Activated CD4-positive, alpha-beta T cell treated with anti-CD3 and anti-CD28 coated beads for 4 hours (primary cell): ENCODE measurements around the gene DNAJB8.

Source experiments
- DNase-seq, 2 donors: peaks; one replicate each; pipeline ENCODE4 v3.0.0-alpha.2; 2020

DNAJB8 gene

DNA sequence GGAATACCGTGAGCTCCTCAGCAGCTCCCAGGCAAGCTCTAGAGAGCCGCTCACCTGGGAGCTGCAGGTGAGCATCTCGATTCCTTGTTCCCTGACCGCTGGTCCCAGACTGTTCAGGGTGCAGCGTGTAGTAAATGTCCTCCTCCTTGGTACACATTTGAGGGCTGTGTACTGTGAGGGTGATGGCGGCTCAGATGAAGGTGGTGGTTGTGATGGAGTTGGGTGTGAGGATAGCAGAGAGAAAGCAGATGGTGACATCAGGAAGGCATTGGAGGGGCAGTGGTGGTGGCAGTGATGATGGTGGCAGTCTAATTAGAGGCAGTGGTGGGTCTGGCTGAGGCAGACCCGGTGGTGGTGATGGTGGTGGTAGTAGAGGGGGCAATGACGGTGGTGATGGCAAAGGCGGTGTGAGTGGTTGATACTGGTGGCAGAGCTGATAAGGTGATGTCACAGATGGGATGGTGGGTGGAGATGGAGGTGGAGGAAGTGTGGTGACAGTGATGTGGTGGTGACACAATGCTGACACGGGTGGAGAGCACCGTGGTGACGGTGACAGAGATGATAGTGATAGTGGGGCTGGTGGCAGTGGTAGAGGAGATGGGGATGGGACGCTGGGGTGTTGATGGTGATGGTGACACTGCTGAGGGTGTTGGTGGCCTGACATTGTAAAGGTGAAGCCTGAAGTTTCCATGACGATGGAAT, at the start of gene DNAJB8:
TSS of gene DNAJB8 (minus strand) at position 51 of the 702 bp plus-strand sequence. CDS start 3,645 bp downstream, outside the sequence.
- DNase-seq = peak; percentile 37 to 52

DNA sequence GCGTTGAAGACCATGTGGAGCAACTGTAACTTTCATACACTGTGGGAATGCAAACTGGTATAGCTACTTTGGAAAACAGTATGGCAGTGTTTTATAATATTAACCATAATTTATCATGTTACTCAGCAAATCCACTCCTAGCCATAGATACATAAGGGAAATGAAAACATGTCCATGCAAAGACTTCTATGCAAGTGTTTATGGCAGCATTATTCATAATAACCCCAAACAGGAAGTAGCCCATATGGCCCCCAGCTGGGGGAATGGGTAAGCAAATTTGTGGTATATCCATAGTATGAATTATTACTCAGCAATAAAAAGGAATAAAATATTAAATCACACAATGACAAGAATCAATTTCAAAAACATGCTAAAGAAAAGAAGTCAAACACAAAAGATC, 49.3 kb upstream of the DNAJB8 start:
- no peak for DNase-seq

DNA sequence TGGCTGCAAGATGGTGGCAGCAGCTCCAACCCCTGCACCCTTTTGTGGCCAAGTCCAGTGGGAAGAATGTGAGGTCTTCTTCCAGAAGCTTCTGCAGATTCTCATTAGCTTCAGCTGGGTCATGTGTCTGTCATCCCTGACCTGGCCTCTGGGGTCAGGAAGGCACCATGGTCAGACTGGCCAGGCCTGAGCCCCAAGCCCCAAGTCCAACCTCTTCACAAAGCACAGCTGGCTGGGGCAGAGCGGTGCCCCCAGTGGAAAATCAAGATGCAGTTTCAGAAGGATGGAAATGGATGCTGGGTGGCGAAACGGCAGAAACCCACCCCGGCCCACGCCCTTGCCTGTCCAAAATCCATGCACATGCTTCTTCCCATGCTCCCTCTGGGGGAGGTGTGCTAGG, 42.2 kb upstream of the DNAJB8 start:
- no peak for DNase-seq

DNA sequence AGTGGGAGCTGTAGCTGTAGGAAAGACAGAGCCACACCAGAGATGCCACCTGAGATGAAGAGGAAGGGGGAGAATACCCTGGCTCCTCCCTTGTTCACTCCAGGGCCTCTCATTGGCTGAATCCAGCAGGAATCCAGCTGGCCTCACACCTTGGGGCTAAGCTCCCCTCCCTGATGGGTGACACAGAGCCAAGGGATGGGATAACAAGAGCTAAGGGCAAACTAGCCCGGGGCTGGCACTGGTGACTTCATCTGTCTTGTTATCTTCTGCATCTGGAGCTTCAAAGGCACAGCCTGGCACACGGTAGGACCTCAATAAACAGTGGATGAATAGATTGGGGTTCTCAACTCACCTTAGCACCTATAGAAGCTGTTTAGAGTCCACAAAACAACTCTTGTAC, 40.1 kb upstream of the DNAJB8 start:
- DNase-seq = no peak

DNA sequence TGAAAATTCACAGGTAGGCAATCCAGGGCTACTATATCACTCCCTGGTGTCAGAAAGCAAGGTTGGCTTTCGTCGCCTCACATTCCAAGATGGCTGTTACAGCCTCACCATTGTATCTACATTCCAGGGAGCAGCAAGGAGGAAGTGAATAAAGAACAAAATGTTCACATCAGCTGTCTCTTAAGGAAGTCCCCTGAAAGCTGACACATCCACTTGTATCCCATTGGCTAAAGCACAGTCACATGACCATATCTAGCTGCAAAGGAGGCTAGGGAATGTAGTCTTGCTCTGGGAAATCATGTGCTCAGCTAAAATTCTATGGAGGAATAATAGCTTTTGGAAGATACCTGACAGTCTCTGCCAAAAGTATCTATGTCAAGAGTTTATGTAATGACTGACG, 39.1 kb upstream of the DNAJB8 start:
- DNase-seq = no peak

DNA sequence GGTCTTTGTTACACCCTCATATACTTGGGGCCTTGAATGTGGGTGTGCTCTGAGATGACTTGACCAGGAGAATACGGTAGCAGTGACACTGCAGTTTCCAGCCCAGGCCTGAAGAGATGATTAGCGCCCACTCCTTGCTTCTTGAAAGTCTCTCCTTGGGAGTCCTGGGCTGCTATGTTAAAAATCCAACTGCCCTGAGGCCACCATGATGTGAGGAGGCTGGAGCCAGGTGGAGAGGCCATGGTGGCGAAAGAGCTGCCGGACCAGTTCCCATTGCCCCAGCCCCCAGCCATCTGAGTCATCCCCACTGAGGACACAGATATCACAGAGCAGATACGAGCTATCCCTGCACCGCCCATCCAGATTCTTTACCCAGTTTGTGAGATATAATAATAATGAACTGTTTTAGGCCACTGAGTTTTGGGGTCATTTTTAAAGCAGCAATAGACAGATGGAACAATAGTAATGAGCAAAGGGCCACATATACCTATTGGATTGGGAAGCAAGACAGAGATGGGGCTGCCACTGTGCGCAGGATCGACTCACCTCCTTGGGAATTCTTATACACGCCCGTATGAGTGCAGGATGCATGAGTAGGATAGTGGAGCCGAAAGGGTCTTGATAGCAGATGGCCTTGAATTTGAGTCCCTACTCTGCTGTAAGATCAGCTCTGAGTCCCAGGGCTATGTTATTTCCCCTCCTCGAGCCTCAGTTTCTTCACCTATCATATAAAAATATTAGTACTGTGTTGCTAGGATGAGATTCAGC, 38.5 kb upstream of the DNAJB8 start:
- no peak for DNase-seq

DNA sequence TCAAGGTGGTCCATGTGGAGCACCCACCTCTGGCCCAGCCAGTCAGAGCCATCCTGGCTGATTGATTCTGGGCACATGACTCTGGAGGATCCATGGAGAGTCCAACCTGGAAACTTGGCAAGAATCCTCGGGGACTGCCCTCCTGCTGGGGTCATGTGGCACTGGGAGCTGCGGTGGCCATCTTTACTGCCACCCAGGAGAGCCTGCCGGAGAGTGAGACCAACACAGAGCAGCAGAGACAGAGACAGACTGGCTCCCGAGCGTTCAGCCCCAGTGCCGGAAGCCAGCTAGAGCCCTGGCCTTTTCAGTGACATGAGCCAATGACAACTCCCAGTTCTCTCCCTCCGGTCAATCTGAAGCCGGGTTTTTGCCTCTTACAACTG, 37.8 kb upstream of the DNAJB8 start:
- no peak for DNase-seq

DNA sequence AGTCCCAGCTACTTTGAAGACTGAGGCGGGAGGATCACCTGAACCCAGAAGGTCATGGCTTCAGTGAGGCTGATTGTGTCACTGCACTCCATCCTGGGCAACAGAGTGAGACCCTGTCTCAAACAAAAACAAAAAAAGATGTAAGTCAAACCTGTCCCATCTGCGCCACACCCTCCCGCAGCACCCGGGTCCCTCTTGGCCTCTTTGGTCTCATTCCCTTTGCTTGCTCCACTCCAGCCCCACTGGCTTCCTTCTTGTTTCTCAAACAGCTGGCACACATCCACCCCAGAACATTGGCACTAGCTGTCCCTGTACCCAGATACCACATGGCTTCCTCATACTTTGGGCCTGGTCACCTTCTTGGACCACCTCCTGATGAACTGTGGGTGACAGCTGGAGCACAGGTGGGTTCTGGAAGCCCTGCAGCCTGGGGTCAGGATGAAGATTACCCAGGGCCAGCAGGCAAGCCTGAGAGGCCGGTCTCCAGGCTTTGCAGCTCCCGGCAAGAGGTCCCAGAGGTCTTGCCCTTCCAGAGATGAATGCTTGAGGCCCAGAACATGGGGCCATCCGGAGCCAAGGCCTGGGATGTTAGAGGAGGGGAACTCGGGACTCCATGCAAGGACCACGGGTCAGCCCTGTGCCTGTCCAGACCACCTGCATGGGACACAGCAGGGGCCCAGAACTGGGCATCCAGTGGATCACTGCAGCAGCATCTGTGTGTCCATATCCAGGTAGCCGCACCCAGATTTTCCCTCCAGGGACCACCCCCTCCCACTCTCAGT, 37.3 kb upstream of the DNAJB8 start:
- no peak for DNase-seq

DNA sequence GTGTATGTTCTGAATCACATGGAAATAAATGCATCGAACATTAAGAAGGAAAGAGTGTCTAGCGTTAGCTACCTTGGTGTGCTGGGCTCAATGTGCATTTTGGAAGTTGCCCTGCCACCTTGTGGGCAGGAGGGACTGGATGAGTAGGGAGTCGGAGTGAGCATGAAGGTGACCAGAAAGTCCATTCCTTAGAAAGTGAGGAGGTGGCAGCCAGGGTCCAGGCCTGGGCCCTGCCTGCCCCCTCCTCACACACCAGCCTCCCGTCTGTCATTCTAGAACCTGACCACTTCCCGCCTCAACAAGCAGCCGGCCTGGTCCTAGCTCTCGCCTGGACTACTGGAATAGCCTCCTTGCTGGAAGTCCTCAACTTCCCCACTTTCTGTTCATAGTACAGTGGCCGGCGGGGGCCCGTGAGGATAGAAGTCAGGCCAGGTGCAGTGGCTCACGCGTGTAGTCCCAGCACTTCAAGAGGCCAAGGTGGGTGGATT, 36.5 kb upstream of the DNAJB8 start:
- no peak for DNase-seq

DNA sequence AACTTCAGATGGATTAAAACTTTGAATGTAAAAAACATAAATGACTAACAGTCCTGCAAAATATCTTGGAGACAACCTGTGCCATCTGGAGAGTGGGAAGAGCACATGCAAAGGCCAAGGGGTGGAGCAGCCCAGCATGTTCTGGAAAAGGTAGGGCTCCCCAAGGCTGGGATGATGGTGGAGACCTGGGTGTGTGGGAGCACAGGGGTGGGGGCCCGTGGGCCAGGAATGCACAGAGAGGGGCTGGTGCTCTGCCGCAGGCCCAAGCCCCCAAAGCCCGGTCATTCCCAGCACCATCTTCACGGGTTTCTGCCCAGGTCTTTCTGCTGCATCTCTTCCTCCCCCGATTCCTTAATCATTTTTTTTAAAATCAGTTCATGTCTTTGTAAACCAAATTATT, 36.0 kb upstream of the DNAJB8 start:
- no peak for DNase-seq

DNA sequence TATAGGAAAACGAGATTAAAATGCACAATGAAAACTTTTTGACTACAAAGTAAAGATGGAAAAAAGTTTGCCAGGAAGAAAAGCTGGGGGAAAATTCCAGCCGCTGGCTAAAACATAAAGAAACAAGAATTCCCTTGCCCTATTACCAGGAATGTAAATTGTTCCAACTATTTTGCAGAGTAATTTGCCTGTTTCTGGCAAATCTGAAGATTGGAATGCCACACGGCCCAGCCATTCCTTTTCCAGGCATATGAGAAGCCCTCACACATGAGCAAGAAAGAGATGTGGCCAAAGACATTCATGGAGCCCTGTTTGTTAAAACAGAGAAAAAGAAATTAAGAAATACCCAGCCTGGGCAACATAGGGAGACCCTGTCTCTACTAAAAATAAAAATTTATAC, 34.7 kb upstream of the DNAJB8 start:
- DNase-seq = no peak

DNA sequence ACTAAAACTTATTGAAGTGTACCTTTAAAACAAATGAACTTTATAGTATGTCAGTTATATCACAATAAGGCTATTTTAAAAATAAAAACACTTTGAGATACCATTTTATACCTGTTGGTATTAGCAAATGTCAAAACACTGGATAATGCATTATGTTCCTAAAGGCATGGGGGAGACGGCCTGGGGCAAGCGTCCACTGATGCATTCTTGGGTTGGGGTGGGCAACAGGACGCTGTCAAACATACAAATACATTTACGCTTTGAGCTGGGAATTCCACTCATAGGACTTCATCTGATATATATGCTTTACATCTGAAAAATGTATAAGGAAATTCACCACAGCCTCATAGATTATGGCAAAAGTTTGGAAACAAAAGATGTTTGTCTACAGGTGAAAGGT, 33.9 kb upstream of the DNAJB8 start:
- DNase-seq = no peak

DNA sequence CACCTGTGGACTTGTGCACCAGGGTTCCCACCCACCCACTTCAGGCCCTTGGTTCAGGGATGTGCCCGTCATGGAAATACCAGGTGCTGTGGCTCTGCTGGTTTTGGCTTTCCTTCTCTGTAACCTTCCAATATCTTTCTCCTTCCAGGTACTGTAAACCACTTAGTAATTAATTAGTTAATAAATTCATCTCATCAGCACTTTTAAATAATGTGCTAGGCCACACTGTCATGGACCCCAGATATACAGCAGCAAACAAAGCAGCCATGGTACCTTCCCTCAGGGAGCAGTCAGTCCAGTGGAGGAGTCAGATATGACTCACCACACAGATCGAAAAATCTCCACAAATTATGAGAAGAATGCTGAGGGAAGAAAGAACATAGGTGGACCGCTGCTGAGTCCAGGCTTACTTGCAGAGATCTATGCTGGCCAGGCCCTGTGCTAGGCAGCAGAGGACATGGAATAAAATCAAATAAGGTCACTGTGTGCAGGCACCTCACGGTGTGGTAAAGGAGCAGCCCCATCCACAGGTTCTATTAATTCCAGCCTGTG, 33.1 kb upstream of the DNAJB8 start:
- DNase-seq = no peak

DNA sequence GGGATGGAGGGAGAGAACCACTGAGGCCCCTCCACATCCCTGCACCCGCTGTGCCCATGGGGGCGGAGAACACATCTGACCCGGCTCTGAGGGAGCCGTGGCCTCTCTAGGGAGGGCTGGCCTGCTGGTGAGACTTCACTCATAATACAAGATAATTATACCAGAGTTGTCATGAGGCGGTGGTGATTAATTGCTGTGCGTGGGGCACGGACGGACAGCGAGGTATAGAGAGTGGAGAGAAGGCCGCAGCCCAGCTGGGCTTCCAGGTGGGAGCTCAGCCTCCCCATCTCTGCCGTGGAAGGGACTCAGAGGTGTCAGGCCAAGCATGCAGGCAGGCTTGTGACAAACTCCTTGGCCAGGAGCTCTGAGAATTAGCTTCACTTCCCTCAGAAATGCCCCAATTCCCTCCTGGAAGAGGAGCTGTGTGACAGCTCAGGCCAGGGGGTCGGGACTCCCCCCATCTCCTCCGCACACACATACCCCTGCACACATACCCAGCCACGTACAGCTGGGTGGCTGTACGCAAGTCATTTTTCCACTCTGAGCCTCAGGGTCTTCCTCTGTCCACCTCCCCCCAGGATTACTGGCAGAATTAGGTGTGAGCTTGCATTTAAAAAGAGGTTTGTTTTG, 32.3 kb upstream of the DNAJB8 start:
- DNase-seq = no peak

DNA sequence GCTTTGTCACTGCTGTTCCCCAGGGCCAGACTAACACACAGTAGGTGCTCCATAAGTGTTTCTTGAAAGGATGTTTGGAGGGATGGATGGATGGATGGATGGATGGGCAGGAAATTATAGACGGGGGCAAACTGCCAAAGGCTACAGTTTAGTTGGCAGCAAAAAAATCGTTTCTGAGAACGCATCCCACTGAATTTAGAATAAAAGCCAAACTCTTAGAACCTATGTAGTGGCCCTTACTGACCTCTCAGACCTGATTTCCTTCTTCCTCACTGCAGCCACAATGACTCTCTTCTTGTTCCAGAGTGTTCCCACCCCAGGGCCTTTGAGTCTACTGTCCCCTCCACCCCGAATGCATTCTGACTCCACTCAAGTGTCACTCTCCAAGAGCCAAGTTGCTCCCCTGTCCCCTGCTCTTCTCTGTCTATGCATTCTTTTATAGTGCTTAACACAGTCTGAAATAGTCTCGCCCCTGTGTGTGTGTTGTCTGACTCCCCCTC, 31.5 kb upstream of the DNAJB8 start:
- no peak for DNase-seq

DNA sequence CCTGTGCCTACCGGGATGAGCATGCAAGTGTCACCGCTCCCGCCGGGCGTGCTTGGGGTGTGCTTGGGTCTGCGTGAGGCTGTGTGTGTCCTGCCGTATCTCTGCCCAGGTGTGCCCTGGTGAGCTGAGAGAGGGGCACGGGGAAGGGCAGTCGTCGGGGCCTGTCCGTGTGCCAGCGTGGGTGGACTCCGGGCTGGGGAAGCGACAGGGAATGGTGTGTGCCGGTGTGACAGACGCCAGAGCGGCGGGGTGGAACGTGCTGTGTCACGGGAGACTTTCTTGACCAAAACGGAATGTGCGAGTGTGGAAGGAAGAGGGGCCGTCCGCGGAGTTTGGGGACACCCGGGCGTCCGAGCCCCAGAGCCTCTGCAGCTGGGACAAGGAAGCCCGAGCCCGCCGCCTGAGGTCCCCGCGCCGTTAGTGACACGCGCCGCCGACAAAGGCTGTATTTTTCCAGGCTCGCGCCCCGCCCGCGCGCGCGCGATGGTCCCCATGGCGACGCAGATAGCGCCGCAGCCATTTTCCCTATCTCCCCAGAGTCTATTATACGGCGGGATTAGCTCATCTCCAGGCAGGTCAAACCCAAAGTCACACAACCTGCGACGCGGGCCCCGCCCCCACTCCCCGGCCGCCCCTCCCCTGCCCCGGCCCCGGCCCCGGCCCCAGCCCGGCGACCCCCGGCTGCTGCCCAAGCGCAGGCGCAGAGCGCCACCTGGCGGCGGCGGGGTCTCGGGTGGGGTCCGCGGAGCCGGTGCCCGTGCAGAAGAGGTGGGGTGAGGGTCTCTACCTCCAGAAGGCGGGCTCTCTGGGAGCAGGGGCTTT, 30.8 kb upstream of the DNAJB8 start:
- peak; percentile 66 to 69 for DNase-seq

DNA sequence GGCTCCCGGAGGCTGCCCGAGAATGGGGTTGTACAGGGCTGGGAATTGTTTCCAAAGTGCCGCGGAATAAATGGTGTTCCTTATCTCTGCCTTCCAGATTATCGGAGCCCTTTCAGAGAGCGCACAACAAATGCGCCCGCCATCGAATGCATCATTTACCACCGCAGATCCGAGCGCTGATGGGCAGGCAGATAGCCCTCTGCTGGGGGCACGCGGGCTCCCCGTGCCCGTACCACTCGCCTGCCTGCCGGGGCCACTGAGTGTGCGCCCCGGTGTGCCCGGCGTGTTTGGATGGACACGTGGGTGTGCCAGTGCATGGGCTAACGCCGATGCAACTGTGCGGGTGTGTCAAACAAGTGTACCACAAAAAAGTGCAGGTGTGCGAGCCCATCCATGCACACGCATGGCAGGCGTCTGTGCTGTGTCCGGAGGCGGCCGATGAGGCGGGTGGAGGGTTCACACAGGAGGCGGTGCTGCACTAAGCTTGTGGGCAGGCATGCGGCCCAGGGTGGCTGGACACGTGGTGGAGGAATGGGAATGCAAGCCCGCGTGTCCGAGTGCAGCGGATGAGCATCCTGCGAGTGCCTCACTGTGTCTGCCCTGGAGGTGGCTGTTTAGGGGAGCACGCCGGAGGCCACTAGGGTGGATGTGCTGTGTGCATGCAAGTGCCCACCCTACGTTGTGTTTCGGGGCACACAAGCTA, 30.1 kb upstream of the DNAJB8 start:
- DNase-seq = no peak

DNA sequence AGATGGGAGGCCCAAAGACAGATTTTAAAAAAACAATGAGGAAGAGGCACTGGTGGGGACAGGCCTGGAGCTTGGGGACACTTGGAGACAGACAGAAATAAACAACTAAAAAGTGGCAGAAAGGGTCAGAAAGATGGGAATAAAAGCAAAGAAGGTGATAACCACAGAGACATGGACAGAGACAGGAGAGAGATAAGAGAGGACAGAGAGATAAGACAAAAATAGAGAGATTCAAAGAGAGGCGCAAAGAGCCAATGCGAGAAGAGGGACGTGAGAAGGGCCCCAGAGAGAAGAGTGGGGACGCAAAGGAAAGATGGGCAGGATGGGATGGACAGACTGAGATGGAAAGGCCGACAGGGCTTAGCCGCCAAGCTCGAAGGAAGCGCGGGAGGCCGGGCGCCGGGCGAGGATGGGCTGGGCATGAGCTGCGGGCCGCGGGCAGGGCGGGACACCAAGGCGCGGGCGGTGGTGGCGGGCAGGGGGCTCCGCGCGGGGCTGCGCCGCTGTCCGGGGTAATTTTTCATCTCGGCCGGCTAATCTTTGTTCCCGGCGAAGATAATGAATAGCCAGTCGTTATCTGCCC, 29.4 kb upstream of the DNAJB8 start:
- no peak for DNase-seq

DNA sequence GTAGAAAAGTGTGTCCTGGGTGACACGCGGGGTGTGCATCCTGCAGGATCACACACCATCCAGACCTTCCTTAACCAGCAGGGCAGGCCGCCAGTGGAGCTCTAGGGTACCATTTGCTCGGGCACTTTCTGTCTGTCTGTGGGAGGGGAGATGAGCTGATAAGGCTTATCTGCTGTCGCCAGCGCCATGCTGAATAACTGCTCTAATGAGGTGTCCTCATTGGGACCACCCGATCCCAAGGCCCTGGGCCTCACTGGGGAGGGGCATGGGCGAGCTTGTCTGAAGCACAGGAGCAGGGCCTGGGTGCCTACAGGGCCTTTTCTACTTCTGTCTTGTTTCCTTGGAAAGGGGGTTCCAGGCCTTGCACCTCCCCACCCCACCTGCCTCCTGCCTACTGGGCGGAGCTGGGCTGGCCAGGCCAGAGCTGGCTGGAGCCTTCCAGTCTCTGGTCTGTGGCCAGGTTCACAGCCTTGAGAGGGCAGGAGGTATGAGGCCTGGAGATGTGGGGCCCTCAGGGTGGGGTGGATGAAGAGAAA, 28.8 kb upstream of the DNAJB8 start:
- no peak for DNase-seq

DNA sequence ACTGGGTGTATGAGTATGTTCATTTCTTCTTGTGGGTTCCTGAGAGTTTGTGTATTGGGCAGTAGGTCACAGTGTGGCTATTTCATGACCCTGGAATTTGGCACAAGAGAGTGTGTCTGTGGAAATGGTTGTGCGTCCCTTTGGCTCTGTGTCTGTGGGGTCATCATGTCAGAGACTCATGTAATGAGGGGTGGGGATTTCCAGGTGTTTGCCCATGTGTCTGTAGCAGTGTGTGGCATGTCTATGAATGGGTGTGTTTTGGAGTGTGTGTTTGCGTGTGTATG, 27.6 kb upstream of the DNAJB8 start:
- DNase-seq = no peak
